ENCODE results near the gene SEPTIN11. TPM values are rescaled to one million over a fixed set of nuclear protein-coding genes. Genes with fewer than 3 reads are reported as not detected.
A peak's percentile ranks its signal among the peaks of the same experiment; 100 is the strongest.

The SEPTIN11 gene
- total RNA-seq, 1 donor from 2014 or later, result 30.1 TPM

DNA sequence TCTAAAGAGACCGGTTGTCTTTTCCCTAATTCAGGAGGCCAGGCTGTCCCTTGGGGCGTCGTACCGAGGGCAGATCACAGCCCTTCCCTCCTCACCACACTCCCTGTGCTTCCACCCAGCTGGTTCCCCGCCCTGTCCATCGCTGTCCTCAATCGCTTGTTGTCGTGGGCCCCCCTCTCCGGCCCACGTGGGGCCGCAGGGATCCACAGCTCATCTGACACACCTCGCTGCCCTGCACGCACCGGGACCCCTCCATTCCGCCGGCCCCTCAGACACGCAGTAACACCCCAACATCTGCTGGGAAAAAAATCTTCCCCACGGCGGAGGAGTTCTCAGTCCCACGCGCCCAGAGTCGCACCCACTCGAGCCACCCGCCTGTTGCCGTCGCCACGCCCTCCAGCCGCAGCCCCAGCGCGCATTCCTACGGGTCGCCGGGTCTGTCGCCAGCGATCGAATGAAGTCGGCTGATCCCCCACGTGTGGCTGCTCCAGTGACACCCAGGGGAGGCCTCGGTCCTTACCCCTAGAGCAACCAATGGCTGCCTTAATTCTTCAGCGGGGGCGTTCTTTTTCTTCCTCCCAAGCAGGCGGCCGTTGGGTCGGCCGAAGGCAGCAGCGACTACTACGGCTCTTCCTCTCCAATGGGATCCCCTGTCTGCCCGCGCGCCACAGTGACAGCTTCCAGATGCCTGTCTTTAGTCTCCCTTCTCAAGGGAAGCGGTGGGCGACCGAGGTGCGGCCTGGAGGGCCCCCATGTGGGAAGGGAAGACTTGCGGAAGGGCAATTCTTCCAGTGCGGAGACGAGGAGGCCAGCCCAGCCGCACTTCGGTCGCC, 893 bp upstream of the SEPTIN11 start:
- H3K4me1 ChIP-seq, result peaks cover 54% of the 10 kb centered on the region
- H3K9me3 ChIP-seq (replicated peaks), result no peaks in the 10 kb centered on the region
- DNase-seq, result peak; percentile 74
- intact Hi-C loops (cut with micrococcal nuclease), result no loop called here
- H3K4me3 ChIP-seq, result peak overlapping the region; percentile 95
- peak overlapping the region; percentile 96 for H3K27ac ChIP-seq (replicated peaks)
- H3K27me3 ChIP-seq (ENCODE audit: low read depth), result no peaks in the 10 kb centered on the region
- H3K36me3 ChIP-seq, result no peaks in the 10 kb centered on the region
- TF ChIP-seq, protein P1, sequence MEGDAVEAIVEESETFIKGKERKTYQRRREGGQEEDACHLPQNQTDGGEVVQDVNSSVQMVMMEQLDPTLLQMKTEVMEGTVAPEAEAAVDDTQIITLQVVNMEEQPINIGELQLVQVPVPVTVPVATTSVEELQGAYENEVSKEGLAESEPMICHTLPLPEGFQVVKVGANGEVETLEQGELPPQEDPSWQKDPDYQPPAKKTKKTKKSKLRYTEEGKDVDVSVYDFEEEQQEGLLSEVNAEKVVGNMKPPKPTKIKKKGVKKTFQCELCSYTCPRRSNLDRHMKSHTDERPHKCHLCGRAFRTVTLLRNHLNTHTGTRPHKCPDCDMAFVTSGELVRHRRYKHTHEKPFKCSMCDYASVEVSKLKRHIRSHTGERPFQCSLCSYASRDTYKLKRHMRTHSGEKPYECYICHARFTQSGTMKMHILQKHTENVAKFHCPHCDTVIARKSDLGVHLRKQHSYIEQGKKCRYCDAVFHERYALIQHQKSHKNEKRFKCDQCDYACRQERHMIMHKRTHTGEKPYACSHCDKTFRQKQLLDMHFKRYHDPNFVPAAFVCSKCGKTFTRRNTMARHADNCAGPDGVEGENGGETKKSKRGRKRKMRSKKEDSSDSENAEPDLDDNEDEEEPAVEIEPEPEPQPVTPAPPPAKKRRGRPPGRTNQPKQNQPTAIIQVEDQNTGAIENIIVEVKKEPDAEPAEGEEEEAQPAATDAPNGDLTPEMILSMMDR (IDR thresholded peaks at IDR 0.05; ENCODE audit: borderline replicate concordance), result no peak

DNA sequence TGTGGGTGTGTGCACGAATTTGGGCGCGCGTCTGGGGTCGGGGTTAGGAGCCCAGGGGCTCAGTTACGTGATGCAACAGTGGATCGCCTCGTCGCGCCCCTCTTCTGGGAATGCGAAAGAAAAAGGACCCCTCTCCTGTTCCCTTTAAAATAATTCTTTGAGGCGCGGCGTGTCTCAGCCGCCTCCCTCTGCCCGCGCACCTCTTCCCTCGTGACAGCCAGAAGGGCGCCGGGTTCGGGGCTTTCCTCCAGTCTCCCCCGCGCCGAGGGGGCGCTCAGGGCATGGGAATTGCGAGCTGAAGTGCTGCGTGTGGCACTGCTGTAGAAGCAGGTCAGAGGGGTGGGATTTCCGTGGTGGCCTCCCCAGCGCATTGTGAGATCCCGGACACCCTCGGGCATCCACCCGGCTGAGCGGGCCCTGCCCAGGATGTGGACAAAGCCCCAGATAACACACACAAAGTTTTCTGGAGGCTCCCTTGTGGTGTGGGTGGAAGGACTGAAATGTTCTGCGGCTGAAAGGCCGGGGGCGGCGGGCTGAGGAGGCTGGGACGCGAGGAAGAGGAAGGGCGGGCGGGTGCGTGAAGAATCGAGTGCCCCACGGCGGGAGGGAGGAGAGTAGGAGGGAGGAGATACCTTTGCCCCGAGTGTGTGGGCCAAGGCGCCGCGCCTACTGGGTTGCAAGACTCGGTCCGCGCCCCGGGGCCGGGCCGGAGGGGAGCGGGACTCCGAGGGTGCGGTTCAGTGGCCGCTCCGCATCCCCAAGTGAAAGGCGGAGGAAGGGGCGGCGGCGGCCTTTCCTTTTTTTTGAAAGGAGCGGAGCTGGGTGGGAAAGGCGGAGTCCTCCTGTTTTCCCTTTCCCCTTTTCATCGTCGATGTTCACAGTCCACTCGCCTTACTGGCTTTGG, 752 bp downstream of the SEPTIN11 start:
- peaks cover 63% of the 10 kb centered on the region for H3K4me1 ChIP-seq
- peak; percentile 63 for DNase-seq
- TF ChIP-seq, protein P1 (IDR thresholded peaks at IDR 0.05; ENCODE audit: borderline replicate concordance), result no peak

DNA sequence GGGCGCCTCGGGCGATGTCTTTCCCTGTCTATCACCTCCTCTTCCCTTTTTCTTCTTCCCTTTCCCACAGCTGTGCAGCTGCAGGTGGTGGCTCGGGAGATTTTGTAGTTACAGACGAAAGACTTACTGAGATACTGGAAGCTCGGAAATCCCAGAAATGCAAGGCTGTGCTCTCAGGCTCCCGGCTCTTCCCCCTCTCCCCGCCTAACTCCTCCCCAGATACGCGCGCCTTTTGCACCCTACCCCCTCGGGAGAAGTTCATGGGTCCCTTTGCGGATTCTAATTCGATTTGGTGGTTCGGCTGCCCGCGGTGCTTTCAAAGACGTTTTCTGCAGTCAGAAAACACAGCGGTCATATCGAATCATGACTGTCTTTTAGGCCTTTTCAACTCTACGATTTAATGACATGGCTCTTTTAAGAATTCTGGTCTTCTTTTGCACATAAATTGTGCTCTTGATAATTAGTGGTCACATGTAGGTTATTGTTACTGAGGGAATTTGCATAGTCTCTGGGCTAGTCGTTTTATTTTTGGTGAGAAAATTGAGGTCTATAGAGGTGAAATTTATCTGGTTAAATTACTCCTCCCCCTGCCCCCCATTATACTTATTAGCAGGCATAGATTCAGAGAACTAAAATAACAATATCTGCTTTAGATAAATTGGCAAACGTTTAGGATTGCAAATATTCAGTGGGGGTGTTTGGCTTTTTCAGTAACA, 1.6 kb downstream of the SEPTIN11 start:
- peak overlapping the region; percentile 95 for H3K4me3 ChIP-seq
- TF ChIP-seq, protein P1 (IDR thresholded peaks at IDR 0.05; ENCODE audit: borderline replicate concordance), result no peak
- H3K27ac ChIP-seq (replicated peaks), result peak overlapping the region; percentile 96
- H3K4me1 ChIP-seq, result peaks cover 70% of the 10 kb centered on the region
- intact Hi-C loops (cut with micrococcal nuclease), result no loop called here
- no peaks in the 10 kb centered on the region for H3K36me3 ChIP-seq
- no peaks in the 10 kb centered on the region for H3K9me3 ChIP-seq (replicated peaks)
- no peaks in the 10 kb centered on the region for H3K27me3 ChIP-seq (ENCODE audit: low read depth)
- DNase-seq, result no peak

More for the DNA sequence above, 752 bp downstream of the SEPTIN11 start:
- Histone ChIP-seq H3K4me3 (peak overlapping the region; percentile 95), H3K36me3 (no peaks in the 10 kb centered on the region), H3K27me3 (ENCODE audit: low read depth) (no peaks in the 10 kb centered on the region), H3K27ac (replicated peaks) (peak overlapping the region; percentile 96), H3K9me3 (replicated peaks) (no peaks in the 10 kb centered on the region)
- intact Hi-C loops (cut with micrococcal nuclease), result no loop called here

DNA sequence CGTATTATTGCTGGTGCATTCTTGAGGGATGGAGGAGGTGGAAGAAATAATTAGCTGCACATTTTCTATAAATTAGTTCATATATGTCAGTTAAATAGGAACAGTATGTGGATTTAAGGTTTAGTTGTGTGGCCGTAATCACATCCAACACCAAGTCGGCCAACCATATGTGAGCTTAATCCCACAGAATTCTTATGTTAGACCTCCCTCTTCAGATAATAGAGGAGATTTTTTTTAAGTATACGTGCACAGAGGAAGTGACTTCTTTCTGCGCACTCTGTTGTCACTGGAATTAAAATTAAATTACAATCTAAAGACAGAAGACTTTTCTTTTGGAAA, 2.1 kb downstream of the SEPTIN11 start:
- Histone ChIP-seq H3K4me1 (peaks cover 75% of the 10 kb centered on the region), H3K27ac (replicated peaks) (peak overlapping the region; percentile 96), H3K27me3 (ENCODE audit: low read depth) (no peaks in the 10 kb centered on the region), H3K9me3 (replicated peaks) (no peaks in the 10 kb centered on the region), H3K4me3 (peak overlapping the region; percentile 95), H3K36me3 (no peaks in the 10 kb centered on the region)
- TF ChIP-seq, protein P1 (IDR thresholded peaks at IDR 0.05; ENCODE audit: borderline replicate concordance), result no peak
- no peak for DNase-seq
- intact Hi-C loops (cut with micrococcal nuclease), result no loop called here

DNA sequence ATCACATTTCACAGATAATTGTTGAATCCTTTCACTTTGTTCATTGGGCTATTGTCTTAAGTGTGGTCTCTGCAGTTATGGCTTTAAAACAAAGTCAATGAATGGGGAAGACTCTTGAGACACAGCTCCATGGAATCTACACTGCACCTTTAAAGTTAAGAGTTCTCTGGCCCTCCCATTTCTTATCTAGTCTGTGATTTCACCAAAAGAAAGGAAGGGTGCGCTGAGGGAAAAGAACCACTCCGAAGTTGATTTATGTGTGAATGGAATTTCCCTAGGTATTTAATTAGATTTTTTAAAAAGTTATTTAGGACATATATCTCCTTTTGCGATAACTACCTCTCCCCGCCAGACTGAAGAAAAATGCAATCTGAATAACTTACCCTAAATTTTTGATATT, 2.5 kb downstream of the SEPTIN11 start:
- TF ChIP-seq, protein P1 (IDR thresholded peaks at IDR 0.05; ENCODE audit: borderline replicate concordance), result no peak
- intact Hi-C loops (cut with micrococcal nuclease), result no loop called here
- DNase-seq, result no peak
- peaks cover 76% of the 10 kb centered on the region for H3K4me1 ChIP-seq
- peak overlapping the region; percentile 96 for H3K27ac ChIP-seq (replicated peaks)
- H3K4me3 ChIP-seq, result peak overlapping the region; percentile 95
- no peaks in the 10 kb centered on the region for H3K9me3 ChIP-seq (replicated peaks)
- H3K36me3 ChIP-seq, result no peaks in the 10 kb centered on the region
- no peaks in the 10 kb centered on the region for H3K27me3 ChIP-seq (ENCODE audit: low read depth)

Data from left ventricle myocardium inferior (tissue), 1 donor.